ENCODE results near the gene MRPS30.

The MRPS30 gene

DNA sequence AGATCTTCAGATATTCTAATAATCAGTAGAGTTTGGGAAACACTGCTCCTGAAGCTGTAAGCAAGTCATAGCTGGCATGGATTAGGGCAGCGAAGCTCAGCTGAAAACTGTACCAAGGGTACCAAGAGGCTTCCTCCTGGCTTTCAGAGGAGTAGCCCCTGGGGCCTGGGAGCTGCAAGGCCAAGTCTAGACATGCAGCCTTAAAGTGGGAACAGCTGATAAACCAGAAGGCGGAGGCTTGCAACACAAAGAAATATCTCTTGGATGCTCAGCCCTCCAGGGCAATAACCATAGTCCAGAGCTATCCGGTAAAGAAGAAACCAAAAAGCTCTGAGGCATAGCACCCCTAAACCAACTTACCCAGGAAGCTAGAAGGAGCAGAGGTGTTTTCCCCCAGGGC is 51.5 kb downstream of the MRPS30 start:
- H3K4me1 ChIP-seq (ENCODE audit: control insufficient read depth, insufficient read depth, low read length): no peaks in the 10 kb centered on the region
- H3K9me3 ChIP-seq (ENCODE audit: control insufficient read depth in 2 of 2, low read length in 2 of 2): no peaks in the 10 kb centered on the region
- no peak overlapping the region for H3K4me3 ChIP-seq (ENCODE audit: low read length in 2 of 2)
- H3K9ac ChIP-seq (ENCODE audit: low read length in 2 of 2): no peak overlapping the region
- no peaks in the 10 kb centered on the region for H3K36me3 ChIP-seq (ENCODE audit: control insufficient read depth in 2 of 2, insufficient read depth in 2 of 2, low read length in 2 of 2)
- H3K27ac ChIP-seq (ENCODE audit: low read length): no peak overlapping the region
- H3K27me3 ChIP-seq (ENCODE audit: control insufficient read depth in 1 of 2, insufficient read depth in 2 of 2, low read length in 2 of 2): no peaks in the 10 kb centered on the region

GRCh38 chr5:44862808-44863207 is 54.1 kb downstream of the MRPS30 start:
- no peaks in the 10 kb centered on the region for H3K9me3 ChIP-seq (ENCODE audit: control insufficient read depth in 2 of 2, low read length in 2 of 2)
- no peaks in the 10 kb centered on the region for H3K27me3 ChIP-seq (ENCODE audit: control insufficient read depth in 1 of 2, insufficient read depth in 2 of 2, low read length in 2 of 2)
- H3K27ac ChIP-seq (ENCODE audit: low read length): no peak overlapping the region
- H3K4me1 ChIP-seq (ENCODE audit: control insufficient read depth, insufficient read depth, low read length): no peaks in the 10 kb centered on the region
- H3K9ac ChIP-seq (ENCODE audit: low read length in 2 of 2): no peak overlapping the region
- H3K36me3 ChIP-seq (ENCODE audit: control insufficient read depth in 2 of 2, insufficient read depth in 2 of 2, low read length in 2 of 2): no peaks in the 10 kb centered on the region
- no peak overlapping the region for H3K4me3 ChIP-seq (ENCODE audit: low read length in 2 of 2)
